GM12872 (cell line): ENCODE measurements around the gene PNPT1.

Source experiments
- TF ChIP-seq, protein P1 (sequence below): IDR thresholded peaks from 3 replicates; pipeline ENCODE4 v1.5.1; 2011; ENCODE audit warnings: low read depth, mild to moderate bottlenecking, low read length, moderate library complexity; ENCODE audit not compliant: insufficient read depth

The PNPT1 gene

DNA sequence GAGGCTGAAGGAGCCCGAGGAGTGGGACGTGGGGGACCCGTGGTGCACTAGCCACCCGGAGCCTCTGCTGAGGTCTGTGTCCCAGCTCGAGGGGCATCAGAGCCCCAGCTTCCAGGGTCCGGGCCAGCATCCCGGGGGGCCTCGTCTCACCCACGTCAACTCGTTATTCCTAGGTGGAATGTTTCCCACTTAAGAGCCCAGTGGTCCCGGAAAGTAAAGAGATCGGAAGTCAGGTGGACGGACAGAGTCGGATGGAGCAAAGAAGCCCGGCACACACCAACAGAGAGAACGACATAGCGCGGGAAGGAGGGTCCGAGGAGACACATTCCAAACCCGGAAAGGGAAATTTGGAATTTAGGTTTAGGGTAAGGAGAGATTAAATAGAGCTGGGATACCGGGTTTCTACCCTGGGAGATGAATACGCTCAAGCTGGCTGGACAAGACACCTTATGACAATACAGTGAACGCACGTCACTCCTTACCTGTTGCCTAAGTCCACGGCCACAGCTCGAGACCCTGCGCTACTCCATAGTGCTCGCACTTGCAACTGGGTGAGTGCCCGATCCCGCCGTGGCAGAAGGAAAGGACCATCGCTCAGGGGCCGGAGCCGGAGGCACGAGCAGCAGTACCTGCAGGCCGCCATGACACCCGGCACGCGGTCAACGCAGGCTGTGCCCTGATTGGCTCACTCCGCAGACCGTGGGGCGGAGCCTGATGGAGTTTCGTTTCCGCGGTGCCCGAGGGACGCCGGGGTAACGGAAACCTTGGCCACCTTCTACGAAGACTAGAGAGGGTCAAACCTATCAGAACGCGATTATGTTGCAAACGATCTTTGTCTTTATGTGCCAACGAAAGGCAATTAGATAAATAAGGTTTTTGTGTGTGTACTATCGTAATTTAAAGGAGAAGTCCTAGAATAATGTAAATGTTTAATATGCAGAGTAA, at the start of gene PNPT1:
Gene PNPT1, minus strand, starts transcription at position 664 of the 945 bp plus-strand sequence. Its CDS starts 21 bp downstream, at position 643.
- TF ChIP-seq, protein P1, sequence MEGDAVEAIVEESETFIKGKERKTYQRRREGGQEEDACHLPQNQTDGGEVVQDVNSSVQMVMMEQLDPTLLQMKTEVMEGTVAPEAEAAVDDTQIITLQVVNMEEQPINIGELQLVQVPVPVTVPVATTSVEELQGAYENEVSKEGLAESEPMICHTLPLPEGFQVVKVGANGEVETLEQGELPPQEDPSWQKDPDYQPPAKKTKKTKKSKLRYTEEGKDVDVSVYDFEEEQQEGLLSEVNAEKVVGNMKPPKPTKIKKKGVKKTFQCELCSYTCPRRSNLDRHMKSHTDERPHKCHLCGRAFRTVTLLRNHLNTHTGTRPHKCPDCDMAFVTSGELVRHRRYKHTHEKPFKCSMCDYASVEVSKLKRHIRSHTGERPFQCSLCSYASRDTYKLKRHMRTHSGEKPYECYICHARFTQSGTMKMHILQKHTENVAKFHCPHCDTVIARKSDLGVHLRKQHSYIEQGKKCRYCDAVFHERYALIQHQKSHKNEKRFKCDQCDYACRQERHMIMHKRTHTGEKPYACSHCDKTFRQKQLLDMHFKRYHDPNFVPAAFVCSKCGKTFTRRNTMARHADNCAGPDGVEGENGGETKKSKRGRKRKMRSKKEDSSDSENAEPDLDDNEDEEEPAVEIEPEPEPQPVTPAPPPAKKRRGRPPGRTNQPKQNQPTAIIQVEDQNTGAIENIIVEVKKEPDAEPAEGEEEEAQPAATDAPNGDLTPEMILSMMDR, result no peak

GRCh38 chr2:55742996-55743395, 49.4 kb upstream of the PNPT1 start:
- TF ChIP-seq, protein P1, result no peak

- TF ChIP-seq, protein P1, result no peak
These were observed 41.1 kb upstream of the PNPT1 start for GRCh38 chr2:55734726-55735125.

GRCh38 chr2:55733335-55733734, 39.7 kb upstream of the PNPT1 start:
- TF ChIP-seq, protein P1, result no peak

DNA sequence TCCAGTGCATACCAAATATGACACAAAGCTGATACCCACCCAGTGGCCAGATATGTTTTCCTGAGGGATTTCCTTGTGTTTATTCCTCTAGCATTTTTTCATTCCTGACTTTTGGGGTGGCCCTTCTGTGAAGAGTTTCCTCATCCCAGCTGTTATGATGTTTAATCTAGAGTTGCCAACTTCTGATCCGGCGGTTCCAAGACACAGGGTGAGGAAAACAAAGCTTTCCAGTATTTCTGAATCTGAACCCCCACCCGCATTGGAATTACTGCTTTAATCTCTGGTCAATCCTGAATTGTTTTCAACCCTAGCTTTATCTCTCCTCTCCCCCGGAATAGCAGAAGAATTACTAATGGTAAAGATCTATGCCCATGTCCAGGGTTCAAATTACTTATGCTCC, 39.2 kb upstream of the PNPT1 start:
- TF ChIP-seq, protein P1, result no peak

GRCh38 chr2:55729136-55729685, 35.6 kb upstream of the PNPT1 start:
- TF ChIP-seq, protein P1, result no peak

- TF ChIP-seq, protein P1, result no peak
These were observed 28.1 kb upstream of the PNPT1 start for GRCh38 chr2:55721596-55722215.
